Duodenal mucosa (tissue), 2 donors: ENCODE results near the gene RETREG2.
A peak's percentile ranks its signal among the peaks of the same experiment; 100 is the strongest.

Source experiments
- H3K27ac ChIP-seq: one replicate; pipeline ENCODE4 v1.7.0; 2013; ENCODE audit warnings: low read depth, low read length
- H3K27me3 ChIP-seq, 2 donors: one replicate each; pipeline ENCODE4 v1.7.0; 2013; ENCODE audit warnings: low read length in 2 of 2, control low read depth in 1 of 2; ENCODE audit not compliant: insufficient read depth in 2 of 2, control insufficient read depth in 1 of 2
- H3K36me3 ChIP-seq, 2 donors: one replicate each; pipeline ENCODE4 v1.7.0; 2013; ENCODE audit warnings: low read length in 2 of 2, control low read depth in 1 of 2; ENCODE audit not compliant: insufficient read depth in 2 of 2, control insufficient read depth in 1 of 2
- H3K4me1 ChIP-seq, 2 donors: one replicate each; pipeline ENCODE4 v1.7.0; 2013; ENCODE audit warnings: low read length in 2 of 2, control low read depth in 1 of 2; ENCODE audit not compliant: insufficient read depth in 2 of 2, control insufficient read depth in 1 of 2
- H3K4me3 ChIP-seq, 2 donors: one replicate each; pipeline ENCODE4 v1.7.0; 2013; ENCODE audit warnings: low read length in 2 of 2, low read depth in 1 of 2
- H3K9ac ChIP-seq, 2 donors: one replicate each; pipeline ENCODE4 v1.7.0; 2013; ENCODE audit warnings: low read length in 2 of 2, low read depth in 1 of 2
- H3K9me3 ChIP-seq, 2 donors: one replicate each; pipeline ENCODE4 v1.7.0; 2013; ENCODE audit warnings: low read length in 2 of 2, control low read depth in 1 of 2; ENCODE audit not compliant: control insufficient read depth in 1 of 2

Gene RETREG2

GRCh38 chr2:219177552-219178376, at the start of gene RETREG2:
TSS of gene RETREG2 (plus strand) at chr2:219178275. CDS start at chr2:219178353, 78 bp downstream.
- Histone ChIP-seq H3K9ac (peak within 1 kb of the TSS; percentile 95 to 98), H3K4me3 (peak within 1 kb of the TSS; percentile 88 to 95), H3K36me3 (peaks cover 43 to 56% of the 10 kb centered on the region in 2 donors), H3K9me3 (no peaks in the 10 kb centered on the region), H3K27ac (peak within 1 kb of the TSS; percentile 100), H3K27me3 (no peaks in the 10 kb centered on the region), H3K4me1 (peaks cover 26 to 29% of the 10 kb centered on the region in 2 donors)

- Histone ChIP-seq H3K27ac (no peak overlapping the region), H3K9me3 (no peaks in the 10 kb centered on the region), H3K27me3 (no peaks in the 10 kb centered on the region), H3K9ac (no peak overlapping the region), H3K4me1 (peaks cover 48 to 58% of the 10 kb centered on the region in 2 donors), H3K4me3 (no peak overlapping the region), H3K36me3 (no peaks in the 10 kb centered on the region)
Observed at GRCh38 chr2:219128396-219128795, 49.7 kb upstream of the RETREG2 start.

DNA sequence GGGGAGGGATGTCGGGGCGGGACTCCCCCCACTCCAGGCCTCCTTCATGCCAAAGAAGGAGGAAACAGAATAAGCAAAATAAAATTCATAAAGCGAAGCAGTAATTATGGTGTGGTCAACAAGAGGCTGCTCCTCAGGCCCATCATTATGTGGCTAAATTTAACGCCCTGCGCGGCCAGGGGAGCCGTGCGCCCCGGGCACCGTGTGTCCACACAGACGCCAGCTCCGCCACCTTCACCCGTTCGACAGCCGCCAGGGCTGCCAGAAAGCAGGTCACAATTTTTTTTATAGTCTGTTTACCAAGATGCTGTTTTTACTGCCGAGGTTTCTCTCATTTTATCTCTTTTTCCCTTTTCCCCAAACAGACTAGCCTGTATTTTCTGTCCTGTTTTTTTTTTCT, 48.5 kb upstream of the RETREG2 start:
- Histone ChIP-seq H3K4me3 (no peak overlapping the region), H3K27me3 (no peaks in the 10 kb centered on the region), H3K9ac (no peak overlapping the region), H3K4me1 (peaks cover 37 to 46% of the 10 kb centered on the region in 2 donors), H3K9me3 (no peaks in the 10 kb centered on the region), H3K27ac (no peak overlapping the region), H3K36me3 (peaks cover 0 to 2% of the 10 kb centered on the region in 2 donors)

DNA sequence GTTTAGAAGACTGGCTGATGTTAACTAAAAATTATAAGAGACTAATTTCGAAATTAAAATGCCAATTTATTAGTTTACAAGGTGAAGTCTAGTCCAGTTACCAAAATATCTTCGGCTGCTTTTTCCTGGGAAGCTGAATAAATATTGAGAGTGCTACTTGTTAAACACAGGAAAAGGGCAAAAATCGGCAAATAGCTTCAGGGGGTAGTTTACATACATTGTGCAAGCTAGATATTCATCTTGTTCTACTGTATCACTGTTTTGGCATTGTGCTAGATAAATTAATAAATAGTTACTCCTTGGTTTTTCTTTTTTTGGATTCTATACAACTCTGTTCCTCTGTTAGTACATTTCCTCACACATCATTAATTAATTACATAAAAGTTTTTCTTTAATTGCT, 46.7 kb upstream of the RETREG2 start:
- no peak overlapping the region for H3K27ac ChIP-seq
- peaks cover 20 to 29% of the 10 kb centered on the region in 2 donors for H3K4me1 ChIP-seq
- H3K9me3 ChIP-seq, result no peaks in the 10 kb centered on the region

DNA sequence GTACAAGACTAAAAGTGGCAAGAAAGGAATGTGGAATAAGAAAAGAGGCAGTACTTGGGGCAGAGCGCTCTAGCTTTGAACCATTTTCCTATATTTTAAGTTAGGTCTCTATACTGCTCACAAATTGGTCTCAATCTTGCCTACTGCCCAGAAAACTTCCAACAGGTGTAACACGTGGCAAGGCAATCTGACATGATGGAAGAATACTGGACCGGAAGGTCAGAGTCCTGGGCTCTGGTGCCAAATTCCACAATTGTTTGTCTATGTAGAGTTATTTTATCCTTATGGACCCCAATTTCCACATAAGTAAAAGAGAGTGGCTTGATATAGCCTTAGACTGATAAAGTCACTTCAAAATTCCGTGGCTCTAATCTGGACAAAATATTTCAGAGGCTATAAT, 46.3 kb upstream of the RETREG2 start:
- no peaks in the 10 kb centered on the region for H3K9me3 ChIP-seq
- H3K27me3 ChIP-seq, result no peaks in the 10 kb centered on the region

More for the DNA sequence above, 46.7 kb upstream of the RETREG2 start:
- H3K36me3 ChIP-seq, result peaks cover 0 to 2% of the 10 kb centered on the region in 2 donors
- no peaks in the 10 kb centered on the region for H3K27me3 ChIP-seq
- no peak overlapping the region for H3K4me3 ChIP-seq
- H3K9ac ChIP-seq, result no peak overlapping the region

GRCh38 chr2:219133976-219134375, 44.1 kb upstream of the RETREG2 start:
- Histone ChIP-seq H3K36me3 (peaks cover 2 to 3% of the 10 kb centered on the region in 2 donors), H3K4me3 (no peak overlapping the region), H3K27ac (no peak overlapping the region), H3K9me3 (no peaks in the 10 kb centered on the region), H3K4me1 (peaks cover 0 to 3% of the 10 kb centered on the region in 2 donors), H3K27me3 (no peaks in the 10 kb centered on the region), H3K9ac (no peak overlapping the region)

More for the DNA sequence above, 46.3 kb upstream of the RETREG2 start:
- no peak overlapping the region for H3K9ac ChIP-seq
- H3K4me1 ChIP-seq, result peaks cover 17 to 25% of the 10 kb centered on the region in 2 donors
- H3K36me3 ChIP-seq, result peaks cover 0 to 2% of the 10 kb centered on the region in 2 donors
- H3K27ac ChIP-seq, result no peak overlapping the region
- H3K4me3 ChIP-seq, result no peak overlapping the region

GRCh38 chr2:219140722-219141121, 37.4 kb upstream of the RETREG2 start:
- Histone ChIP-seq H3K9me3 (no peaks in the 10 kb centered on the region), H3K36me3 (peaks cover 14 to 46% of the 10 kb centered on the region in 2 donors), H3K9ac (no peak overlapping the region), H3K27ac (no peak overlapping the region), H3K4me1 (peaks cover 0 to 9% of the 10 kb centered on the region in 2 donors), H3K27me3 (no peaks in the 10 kb centered on the region), H3K4me3 (no peak overlapping the region)

DNA sequence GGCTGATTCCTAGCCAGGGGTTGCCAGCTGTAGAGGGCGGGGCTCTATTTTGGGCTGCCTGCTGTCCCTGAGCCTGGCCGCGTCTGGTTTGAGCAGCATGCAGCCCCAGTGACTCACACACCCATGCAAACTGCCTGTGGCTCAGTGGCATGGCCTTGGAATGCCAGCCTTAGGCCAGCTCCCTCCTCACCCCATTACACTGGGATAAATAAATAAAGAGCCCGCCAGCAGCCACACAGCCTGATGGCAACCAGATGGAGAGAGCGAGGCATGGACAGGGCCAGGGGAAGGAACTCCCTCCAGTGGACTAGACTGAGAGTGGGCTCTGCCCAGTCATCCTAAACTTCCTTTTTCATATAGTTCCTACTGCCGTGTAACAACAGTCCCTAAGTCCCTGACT, 35.7 kb upstream of the RETREG2 start:
- H3K4me1 ChIP-seq, result peaks cover 0 to 9% of the 10 kb centered on the region in 2 donors
- H3K27ac ChIP-seq, result no peak overlapping the region
- no peaks in the 10 kb centered on the region for H3K27me3 ChIP-seq
- H3K4me3 ChIP-seq, result no peak overlapping the region
- H3K9me3 ChIP-seq, result no peaks in the 10 kb centered on the region
- peaks cover 23 to 61% of the 10 kb centered on the region in 2 donors for H3K36me3 ChIP-seq
- no peak overlapping the region for H3K9ac ChIP-seq

GRCh38 chr2:219149667-219150066, 28.4 kb upstream of the RETREG2 start:
- Histone ChIP-seq H3K4me1 (no peaks in the 10 kb centered on the region), H3K27me3 (no peaks in the 10 kb centered on the region), H3K9ac (no peak overlapping the region), H3K4me3 (no peak overlapping the region), H3K27ac (no peak overlapping the region), H3K36me3 (peaks cover 13 to 53% of the 10 kb centered on the region in 2 donors), H3K9me3 (no peaks in the 10 kb centered on the region)

DNA sequence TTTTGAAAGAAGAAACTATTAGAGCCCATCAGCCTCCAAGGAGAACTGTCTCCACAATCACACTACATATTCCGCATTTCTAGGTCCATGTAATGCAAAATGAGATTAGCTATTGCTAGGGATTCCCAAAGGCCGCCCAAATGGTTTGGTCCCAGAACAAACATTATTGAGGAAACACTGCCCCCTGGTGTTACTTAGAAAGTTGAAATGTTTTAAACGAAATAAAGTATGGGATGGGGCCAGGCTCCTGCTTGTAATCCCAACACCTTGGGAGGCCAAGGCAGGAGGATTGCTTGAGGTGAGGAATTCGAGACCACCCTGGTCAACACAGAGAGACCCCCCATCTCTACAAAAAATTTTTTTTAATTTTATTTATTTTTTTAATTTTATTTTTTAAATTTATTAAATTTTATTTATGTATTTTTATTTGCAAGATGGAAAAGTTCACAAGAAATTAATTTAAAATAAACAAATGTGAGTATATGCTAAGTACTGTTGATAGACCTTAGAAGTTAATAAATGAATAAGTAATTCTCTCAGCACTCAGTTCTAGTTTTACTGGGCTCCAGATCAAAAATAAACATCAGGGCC, 22.9 kb upstream of the RETREG2 start:
- Histone ChIP-seq H3K9me3 (no peaks in the 10 kb centered on the region), H3K4me3 (no peak overlapping the region), H3K27ac (no peak overlapping the region), H3K36me3 (peaks cover 13 to 33% of the 10 kb centered on the region in 2 donors), H3K9ac (no peak overlapping the region), H3K27me3 (no peaks in the 10 kb centered on the region), H3K4me1 (peaks cover 6% of the 10 kb centered on the region in 2 donors)
